Activated effector memory CD4-positive, alpha-beta T cell treated with anti-CD3 and anti-CD28 coated beads, Interleukin-2, amount 50 U/mL, for 16 hours (primary cell): ENCODE results near the gene GALNT10.

ENCODE experiments used
- DNase-seq: peaks from one replicate; pipeline ENCODE4 v3.0.0-alpha.2; 2020

The GALNT10 gene

DNA sequence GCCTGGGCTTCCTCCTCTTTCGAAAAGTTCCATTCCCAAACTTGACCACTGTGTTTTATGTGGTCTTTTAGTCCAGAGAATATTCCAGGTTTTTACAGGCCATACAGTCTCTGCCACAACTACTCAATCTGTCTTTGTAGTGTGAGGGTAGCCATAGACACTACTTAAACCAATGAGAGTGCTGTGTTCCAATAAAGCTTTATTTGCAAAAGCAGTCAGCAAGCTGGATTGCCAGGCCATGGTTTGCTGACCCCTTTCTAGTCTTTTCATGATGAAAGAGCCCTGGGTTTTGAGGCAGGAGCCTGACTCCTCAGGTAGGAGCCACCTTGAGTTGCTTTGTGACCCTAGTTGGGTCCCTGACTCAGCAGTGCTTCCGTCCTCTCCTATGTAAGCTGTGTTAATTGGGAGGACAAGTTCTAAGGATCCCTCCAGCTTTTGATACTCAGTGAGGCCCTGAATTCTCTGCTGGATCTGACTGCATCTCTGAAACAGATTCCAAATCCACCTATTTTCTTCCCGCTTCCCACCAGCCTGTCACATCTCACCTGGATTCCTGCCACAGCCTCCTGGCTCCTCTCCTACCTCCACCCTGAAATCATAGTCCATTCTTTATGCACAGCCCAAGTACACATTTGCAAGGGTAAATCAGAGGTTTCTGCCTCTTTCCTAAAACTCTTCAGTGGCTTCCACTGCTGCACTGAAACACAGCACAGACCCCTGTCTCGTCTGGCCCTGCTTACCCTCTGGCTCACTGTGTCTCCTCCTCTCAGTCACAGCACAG is 13.5 kb downstream of the GALNT10 start:
- DNase-seq = no peak

DNA sequence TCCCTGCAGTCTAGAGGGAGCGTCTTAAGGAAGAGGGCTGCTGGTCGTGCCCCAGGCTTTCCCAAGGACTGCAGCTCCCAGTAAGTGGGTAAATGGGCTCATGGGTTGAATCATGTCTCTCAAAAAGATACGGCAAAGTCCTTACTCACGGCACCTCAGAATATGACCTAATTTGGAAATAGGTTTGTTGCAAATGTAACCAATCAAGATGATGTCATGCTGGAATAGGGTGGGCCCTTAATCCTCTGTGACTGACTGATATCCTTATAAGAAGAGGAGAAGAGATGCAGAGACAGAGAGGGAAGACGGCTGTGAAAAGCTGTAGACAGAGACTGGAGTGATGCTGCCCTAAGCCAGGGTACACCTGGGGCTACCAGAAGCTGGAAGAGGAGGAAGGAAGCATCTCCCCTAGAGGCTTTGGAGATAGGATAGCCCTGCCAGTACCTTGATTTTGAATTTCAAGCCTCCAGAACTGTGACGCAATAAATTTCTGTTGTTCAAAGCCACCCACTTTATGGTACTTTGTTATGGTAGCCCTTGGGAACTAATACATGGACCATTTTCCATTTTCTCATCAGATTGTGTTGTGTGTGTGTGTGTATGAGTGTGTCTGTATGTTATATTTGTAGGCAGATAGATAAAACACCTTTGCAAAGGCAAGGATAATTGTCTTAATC is 15.0 kb downstream of the GALNT10 start:
- DNase-seq = no peak

GRCh38 chr5:154206311-154206710 is 15.8 kb downstream of the GALNT10 start:
- DNase-seq = no peak

- DNase-seq = no peak
These were observed 16.7 kb downstream of the GALNT10 start for GRCh38 chr5:154207204-154207603.

GRCh38 chr5:154209591-154210081 is 19.1 kb downstream of the GALNT10 start:
- no peak for DNase-seq

GRCh38 chr5:154210163-154210562 is 19.6 kb downstream of the GALNT10 start:
- DNase-seq = no peak

DNA sequence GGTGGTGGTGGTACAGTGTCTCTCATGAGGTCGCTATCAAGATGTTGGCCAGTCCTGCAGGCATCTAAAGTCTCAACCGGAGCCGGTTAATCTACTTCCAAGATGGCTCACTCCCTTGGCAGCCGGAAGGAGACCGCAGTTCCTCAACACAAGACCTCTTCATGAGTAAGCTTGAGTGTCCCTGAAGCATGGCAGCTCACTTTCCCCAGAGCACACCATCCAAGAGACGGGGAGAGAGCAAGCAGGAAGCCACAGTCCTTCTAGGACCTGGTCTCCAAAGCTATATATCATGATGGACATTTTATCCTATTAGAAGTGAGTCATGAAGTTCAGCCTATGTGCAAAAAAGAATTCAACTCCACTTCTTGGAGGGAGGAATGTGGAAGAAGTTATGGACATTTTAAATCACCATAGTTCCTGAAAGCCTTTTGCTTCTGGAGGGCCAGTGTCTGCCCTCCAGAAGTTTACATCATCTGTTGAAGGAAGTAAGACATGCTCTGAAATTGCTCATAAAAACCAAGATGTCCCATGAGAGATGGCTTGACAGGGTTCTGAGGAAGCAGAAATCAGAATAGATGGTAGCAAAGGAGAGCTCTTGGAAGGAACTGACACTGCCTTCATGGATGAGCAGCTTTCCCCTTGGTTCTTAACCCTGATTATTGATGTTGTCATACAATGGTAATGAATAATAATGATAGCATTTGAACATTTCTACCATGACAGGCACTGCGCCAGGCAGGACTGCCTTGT is 21.3 kb downstream of the GALNT10 start:
- no peak for DNase-seq

- DNase-seq = no peak
These were observed 23.1 kb downstream of the GALNT10 start for GRCh38 chr5:154213592-154213991.

DNA sequence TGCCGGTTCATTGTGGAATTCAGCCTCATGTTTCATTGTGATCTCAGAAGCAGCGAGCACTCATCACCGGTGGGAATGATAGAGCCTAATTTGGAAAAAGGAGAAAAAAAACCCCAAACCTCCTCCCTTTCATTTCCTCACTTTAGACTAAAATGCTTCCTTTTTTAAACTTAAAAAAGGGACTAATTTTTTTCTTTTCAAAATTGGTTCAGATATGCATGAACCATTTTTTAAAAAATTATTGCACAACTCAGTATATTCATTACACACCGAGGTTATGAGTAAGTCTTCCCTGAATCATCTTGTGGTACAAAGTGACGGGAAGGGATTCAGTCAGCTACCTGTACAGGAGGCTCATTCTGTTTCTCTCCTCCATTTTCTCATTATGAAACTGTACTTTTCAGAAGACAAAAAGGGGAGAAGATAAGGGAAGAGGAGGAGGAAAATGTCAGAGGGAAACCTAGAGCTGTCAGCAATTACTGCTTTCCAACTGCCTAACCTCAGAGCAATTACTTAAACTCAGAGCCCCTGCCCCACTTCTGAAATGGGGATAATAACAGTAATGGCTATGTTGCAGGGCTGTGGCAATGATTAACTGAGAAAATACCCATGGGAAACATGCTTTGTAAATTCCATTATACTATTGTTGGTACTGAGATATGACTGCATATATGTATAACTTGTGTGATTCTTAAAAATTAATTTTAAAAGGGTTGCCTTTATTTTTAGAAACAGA is 24.0 kb downstream of the GALNT10 start:
- DNase-seq = no peak

DNA sequence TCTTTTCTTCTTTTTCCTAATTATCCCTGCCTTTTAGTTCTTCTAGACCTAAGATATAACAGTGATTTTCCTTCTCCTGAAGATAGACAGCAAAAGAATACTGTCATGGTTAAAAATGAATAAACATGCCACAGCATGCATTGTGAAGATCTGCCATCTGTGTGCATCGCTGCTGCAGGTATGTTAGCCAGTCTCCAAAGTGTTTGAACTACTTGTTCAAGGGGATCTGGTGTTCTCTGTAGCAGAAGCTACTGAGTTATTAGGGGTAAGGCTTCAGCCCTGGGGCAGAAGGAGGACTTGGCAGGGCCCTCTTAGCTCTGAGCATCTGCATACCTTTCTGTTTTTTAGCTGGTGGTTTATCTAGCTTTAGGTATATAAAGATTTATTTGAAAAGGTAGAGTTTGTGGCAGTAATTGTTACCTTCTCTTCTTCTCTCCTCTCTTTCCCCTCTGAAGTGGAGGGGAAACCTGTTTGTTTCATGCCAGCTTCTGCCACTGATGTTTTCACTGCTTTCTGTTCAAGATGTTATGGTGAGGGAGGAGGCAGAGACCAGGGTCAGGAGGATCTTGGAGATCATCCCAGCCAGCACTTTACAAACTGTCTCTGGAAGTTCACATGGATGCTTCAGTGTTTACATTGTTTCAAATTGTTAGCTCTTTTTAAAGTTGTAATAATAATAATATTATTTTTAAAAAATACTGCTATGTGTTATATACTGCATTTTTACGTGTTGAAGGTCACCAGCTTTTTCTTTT is 25.2 kb downstream of the GALNT10 start:
- no peak for DNase-seq

DNA sequence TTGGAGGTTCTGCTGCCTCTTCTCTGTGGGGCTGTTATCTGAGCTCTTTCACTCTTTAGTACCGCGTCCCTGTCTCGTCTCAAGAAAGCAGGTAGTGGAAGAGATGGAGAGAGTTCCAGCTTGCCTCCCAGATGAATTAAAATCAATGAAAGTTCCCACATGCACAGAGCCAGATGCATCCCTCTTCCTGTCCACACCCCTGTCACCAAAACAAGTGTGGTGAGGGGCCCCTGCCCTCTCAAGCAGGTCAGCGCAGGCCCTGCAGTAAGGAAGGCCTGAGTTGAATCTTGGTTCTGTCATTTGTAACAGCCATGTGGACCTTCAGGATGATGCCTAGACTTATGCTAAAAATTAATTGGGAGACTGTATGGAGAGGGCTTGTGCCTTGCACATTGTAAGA is 26.9 kb downstream of the GALNT10 start:
- no peak for DNase-seq

DNA sequence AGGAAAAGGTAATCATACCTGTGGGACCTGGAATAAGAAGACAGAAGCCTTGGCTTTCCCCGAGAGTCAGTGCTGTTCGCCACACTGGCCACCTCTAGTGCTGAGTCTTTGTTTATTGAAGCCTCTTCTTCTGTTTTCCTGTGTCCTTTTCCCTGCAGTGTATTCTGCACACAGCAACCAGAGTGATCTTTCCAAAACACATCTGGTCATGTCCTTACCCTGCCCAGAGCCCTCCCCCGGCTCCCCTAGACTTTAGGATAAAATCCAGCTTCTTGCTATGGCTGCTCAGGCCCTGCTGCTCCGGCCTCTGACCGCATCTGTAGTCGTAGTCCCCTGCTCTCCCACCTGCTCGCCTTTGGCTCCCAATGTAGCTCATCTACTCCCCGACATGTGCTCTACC is 28.3 kb downstream of the GALNT10 start:
- DNase-seq = no peak

- DNase-seq = no peak
These were observed 30.1 kb downstream of the GALNT10 start for GRCh38 chr5:154220625-154221024.

- DNase-seq = peak; percentile 80
These were observed 30.9 kb downstream of the GALNT10 start for GRCh38 chr5:154221371-154221896.

- no peak for DNase-seq
These were observed 31.9 kb downstream of the GALNT10 start for GRCh38 chr5:154222414-154222813.

DNA sequence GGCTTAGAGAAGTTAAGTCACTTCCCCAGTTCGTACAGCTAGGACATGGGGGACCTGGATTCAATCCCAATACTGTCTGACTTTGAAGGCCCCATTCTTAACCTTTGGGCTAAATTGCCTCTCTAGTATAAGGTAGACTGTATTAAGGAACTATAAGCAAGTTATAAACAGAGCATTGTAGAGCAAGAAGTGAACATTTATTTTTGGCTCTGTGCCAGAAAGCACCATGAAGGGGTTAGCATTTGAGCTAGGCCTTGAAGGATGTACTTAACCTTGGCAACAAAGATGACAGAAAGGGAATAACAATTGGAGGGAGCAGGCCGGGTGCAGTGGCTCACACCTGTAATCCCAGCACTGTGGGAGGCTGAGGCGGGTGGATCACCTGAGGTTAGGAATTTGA is 32.8 kb downstream of the GALNT10 start:
- DNase-seq = no peak

DNA sequence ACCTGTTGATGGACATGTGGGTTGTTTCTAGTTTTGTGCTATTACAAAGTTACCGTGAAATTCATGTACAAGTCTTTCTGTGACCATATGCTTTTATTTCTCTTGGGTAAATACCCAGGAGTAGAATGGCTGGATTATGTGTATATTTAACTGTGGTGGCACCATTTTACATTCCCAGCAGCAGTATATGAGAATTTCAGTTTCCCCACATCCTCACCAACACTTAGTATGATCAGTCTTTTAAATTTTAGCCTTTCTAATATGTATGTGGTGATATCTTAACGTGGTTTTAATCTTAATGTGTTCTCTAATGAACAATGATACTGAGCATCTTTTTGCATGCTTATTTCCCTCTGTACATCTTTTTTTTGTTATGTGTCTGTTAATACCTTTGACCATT is 36.6 kb downstream of the GALNT10 start:
- no peak for DNase-seq

- DNase-seq = no peak
These were observed 38.2 kb downstream of the GALNT10 start for GRCh38 chr5:154228696-154229095.

DNA sequence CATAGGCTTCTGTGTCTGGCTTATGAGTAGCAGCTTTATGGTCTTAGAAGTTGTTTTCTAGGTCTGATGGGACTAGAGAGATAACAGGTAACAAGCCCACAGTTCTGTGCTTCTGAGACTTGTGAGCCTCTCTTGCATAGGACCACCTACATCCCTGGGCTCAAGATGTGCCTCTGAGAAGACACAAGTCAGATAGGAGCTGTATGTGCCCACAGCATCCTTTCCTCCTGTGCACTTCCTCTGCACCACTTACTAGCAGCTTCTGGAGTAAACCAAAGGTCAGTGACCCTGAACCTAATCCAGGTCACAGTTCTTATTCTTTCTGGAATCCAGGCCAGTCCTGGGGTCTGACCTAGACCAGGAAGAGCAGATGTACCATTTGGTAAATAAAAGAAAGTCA is 40.0 kb downstream of the GALNT10 start:
- DNase-seq = no peak

DNA sequence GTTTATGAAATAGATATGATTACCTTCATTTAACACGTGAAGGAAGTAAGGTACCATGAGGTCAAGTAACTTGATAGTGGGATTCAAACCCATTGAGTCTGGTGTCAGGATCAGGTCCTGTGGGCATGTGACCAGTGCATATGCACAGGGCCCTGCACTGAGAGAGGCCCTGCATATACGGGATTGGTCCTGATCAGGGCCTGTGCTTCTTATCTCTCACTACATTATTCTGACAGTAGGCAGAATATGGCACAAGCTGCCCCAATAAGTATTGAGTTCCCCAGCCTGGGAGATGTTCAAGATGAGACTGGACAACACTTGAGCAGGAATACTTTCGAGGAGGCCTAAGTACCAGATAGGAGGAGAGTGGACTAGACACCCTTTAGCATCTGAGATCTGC is 44.0 kb downstream of the GALNT10 start:
- DNase-seq = no peak

GRCh38 chr5:154236011-154236410 is 45.5 kb downstream of the GALNT10 start:
- no peak for DNase-seq
